ENCODE results near the gene CD68. TPM values are rescaled to one million over a fixed set of nuclear protein-coding genes. Genes with fewer than 3 reads are reported as not detected.
"Not testable (repeated sequence)": the region's sequence is repeated elsewhere in the genome, so short reads cannot be mapped to it uniquely, and the experiment has no call there.

CD68 gene
- total and polyA plus RNA-seq, 4 donors = 55.3 to 112 (median 111) TPM

DNA sequence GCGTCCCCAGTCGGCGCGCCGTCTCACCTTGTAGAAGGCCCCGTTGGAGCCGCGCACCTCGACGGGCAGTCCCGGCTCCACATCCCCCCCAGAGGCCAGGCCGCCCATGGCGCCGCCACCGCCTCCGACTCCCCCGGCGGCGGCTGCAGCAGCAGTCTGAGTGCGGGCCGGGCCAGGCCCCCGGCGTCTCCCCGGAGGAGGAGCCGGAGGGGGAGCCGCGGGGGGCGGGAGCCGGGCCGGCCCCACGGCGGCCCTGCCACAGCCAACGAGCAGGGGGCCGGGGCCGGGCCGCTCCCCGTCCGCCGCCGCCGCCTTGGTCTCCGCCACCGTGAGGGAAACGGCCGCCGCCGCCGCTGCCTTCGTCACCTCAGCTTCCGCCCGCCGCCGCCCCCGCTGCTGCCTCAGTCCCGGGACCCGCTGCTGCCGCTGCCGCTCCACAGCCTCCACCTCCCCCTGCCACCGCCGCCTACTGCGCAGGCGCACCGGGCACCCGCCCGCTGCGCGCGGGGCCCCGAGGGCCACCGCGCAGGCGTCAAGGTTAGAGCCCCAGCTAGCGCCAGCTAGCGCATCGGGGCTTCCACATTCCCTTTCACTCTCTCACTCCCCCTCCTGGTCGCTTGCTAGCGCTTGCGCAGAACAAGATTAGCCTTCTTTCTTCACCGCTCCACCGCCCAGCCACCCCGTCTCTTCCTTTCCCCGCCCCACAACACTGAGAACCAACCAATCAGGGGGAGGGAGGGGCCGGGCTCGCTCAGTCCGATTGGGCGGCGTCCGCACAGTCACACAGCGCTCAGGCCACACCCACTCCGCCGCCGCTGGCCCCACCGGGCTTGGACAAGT is 35.2 kb downstream of the CD68 start, which contains the start of gene FXR2:
Gene FXR2 (minus strand): TSS at position 473 of the 840 bp plus-strand sequence. CDS start 365 bp downstream, at position 108.
- Histone ChIP-seq H3K27me3 (ENCODE audit: control insufficient read depth in 1 of 2, insufficient read depth in 2 of 2, low read length in 1 of 2) (no peaks in the 10 kb centered on the region), H3K4me3 (ENCODE audit: low read length in 2 of 2) (peak within 1 kb of the TSS; percentile 80 to 97), H3K36me3 (ENCODE audit: control insufficient read depth in 1 of 2, insufficient read depth in 2 of 2, low read length in 1 of 2) (no peaks in the 10 kb centered on the region), H3K4me1 (ENCODE audit: control insufficient read depth in 1 of 2, insufficient read depth in 2 of 2, low read length in 2 of 2) (peaks cover 2 to 9% of the 10 kb centered on the region in 2 donors), H3K9me3 (ENCODE audit: control insufficient read depth, low read length) (no peaks in the 10 kb centered on the region), H3K27ac (ENCODE audit: low read depth in 1 of 2, low read length in 2 of 2) (peak within 1 kb of the TSS in 1 of 2 donors; percentile 72)
- ATAC-seq (ENCODE audit: low FRiP score) (peak; percentile 99), DNase-seq (peak; percentile 100)
- intact Hi-C loops (cut with DNase I) = loop anchor here in 1 of 2 donors (1.0 kb wide), 1 partner anchor 73 kb away; the partner anchor contains the start of gene TP53
- 0 to 1% methylated on average over 58 to 93 of the region's 93 CpGs for WGBS, 2 donors

DNA sequence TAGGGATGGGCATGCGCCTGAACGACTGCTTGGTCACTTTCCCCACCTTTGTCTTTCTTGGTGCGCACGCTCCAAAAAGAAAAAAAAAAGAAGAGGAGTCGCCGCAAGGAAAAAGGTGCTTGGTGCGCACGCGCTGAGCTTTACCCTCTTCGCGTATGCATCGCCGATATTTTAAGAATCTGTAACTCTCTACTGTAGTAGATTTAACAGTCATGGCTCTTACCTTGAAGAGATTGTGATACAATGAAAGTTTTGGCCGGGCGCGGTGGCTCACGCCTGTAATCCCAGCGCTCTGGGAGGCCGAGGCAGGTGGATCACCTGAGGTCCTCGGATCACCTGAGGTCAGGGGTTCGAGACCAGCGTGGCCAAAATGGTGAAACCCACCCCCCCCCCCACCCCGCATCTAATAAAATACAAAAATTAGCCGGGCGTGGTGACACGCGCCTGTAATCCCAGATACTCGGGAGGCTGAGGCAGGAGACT is 35.9 kb downstream of the CD68 start:
- 5 to 6% methylated on average over 28 of the region's 28 CpGs for WGBS, 2 donors
- peak overlapping the region in 1 of 2 donors; percentile 58 for H3K27ac ChIP-seq (ENCODE audit: low read depth in 1 of 2, low read length in 2 of 2)
- intact Hi-C loops (cut with DNase I) = loop anchor here in 1 of 2 donors (1.0 kb wide), 1 partner anchor 72 kb away; the partner anchor contains the start of gene TP53

DNA sequence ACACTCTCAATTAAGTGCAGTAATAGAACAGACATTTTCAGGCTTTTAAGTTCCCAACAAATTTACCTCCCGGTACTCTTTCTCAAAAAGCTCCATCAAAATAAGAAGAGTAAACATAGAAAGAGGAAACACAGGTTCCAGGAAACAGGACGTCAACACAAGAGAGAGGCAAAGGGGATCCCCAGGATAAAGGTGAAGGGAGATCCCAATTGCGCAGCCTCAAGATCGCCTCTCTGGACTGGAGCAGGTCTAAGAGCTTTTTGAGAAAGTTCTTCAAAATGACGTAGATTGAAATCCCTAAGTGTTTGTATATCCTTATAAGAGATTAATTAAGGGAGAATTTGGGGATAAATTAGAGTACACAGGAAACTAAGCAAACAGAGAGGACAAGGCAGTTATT is 39.2 kb downstream of the CD68 start:
- Histone ChIP-seq H3K27ac (ENCODE audit: low read depth in 1 of 2, low read length in 2 of 2) (no peak overlapping the region), H3K27me3 (ENCODE audit: control insufficient read depth in 1 of 2, insufficient read depth in 2 of 2, low read length in 1 of 2) (no peaks in the 10 kb centered on the region), H3K36me3 (ENCODE audit: control insufficient read depth in 1 of 2, insufficient read depth in 2 of 2, low read length in 1 of 2) (no peaks in the 10 kb centered on the region), H3K4me1 (ENCODE audit: control insufficient read depth in 1 of 2, insufficient read depth in 2 of 2, low read length in 2 of 2) (no peaks in the 10 kb centered on the region), H3K9me3 (ENCODE audit: control insufficient read depth, low read length) (no peaks in the 10 kb centered on the region), H3K4me3 (ENCODE audit: low read length in 2 of 2) (no peak overlapping the region)
- intact Hi-C loops (cut with DNase I) = no loop called here
- ATAC-seq (ENCODE audit: low FRiP score) (no peak), DNase-seq (no peak)
- WGBS, 2 donors = 82 to 83% methylated on average over 5 of the region's 5 CpGs

More for the DNA sequence above, 35.9 kb downstream of the CD68 start:
- Histone ChIP-seq H3K9me3 (ENCODE audit: control insufficient read depth, low read length) (no peaks in the 10 kb centered on the region), H3K36me3 (ENCODE audit: control insufficient read depth in 1 of 2, insufficient read depth in 2 of 2, low read length in 1 of 2) (no peaks in the 10 kb centered on the region), H3K27me3 (ENCODE audit: control insufficient read depth in 1 of 2, insufficient read depth in 2 of 2, low read length in 1 of 2) (no peaks in the 10 kb centered on the region), H3K4me3 (ENCODE audit: low read length in 2 of 2) (peak overlapping the region in 1 of 2 donors; percentile 11), H3K4me1 (ENCODE audit: control insufficient read depth in 1 of 2, insufficient read depth in 2 of 2, low read length in 2 of 2) (peaks cover 2 to 9% of the 10 kb centered on the region in 2 donors)
- ATAC-seq (ENCODE audit: low FRiP score) = no peak
- no peak for DNase-seq

DNA sequence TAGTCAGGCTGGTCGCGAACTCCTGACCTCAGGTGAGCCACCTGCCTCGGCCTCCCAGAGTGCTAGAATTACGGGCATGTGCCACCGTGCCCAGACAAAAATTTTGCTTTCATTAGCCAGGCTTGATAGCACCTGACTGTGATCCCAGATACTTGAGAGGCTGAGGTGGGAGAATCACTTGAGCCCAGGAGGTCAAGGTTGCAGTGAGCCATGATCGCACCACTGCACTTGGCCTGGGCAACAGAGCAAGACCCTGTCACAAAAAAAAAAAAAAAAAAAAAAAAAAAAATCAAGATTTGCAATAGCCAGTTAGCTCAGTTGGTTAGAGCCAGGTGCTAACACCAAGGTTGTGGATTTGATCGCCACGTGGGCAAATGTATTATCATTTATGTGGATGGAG is 41.4 kb downstream of the CD68 start:
- Histone ChIP-seq H3K27ac (ENCODE audit: low read depth in 1 of 2, low read length in 2 of 2) (no peak overlapping the region), H3K27me3 (ENCODE audit: control insufficient read depth in 1 of 2, insufficient read depth in 2 of 2, low read length in 1 of 2) (no peaks in the 10 kb centered on the region), H3K36me3 (ENCODE audit: control insufficient read depth in 1 of 2, insufficient read depth in 2 of 2, low read length in 1 of 2) (no peaks in the 10 kb centered on the region), H3K9me3 (ENCODE audit: control insufficient read depth, low read length) (no peaks in the 10 kb centered on the region), H3K4me1 (ENCODE audit: control insufficient read depth in 1 of 2, insufficient read depth in 2 of 2, low read length in 2 of 2) (no peaks in the 10 kb centered on the region), H3K4me3 (ENCODE audit: low read length in 2 of 2) (no peak overlapping the region)
- ATAC-seq (ENCODE audit: low FRiP score) (no peak), DNase-seq (no peak)
- 93 to 94% methylated on average over 8 of the region's 8 CpGs for WGBS, 2 donors
- intact Hi-C loops (cut with DNase I) = no loop called here

DNA sequence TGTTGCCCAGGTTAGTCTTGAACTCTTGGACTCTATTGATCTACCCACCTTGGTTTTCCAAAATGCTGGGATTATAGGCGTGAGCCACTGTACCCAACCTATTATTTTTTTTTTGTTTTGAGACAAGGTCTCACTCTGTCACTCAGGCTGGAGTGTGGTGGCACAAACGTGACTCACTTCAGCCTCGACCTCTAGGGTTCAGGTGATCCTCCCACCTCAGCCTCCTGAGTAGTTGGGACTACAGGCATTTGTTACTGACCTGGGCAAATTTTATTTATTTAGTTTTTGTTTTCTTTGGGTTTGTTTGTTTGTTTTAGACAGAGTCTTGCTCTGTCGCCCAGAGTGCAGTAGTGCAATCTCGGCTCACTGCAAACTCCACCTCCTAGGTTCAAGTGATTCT is 44.2 kb downstream of the CD68 start:
- intact Hi-C loops (cut with DNase I) = no loop called here

DNA sequence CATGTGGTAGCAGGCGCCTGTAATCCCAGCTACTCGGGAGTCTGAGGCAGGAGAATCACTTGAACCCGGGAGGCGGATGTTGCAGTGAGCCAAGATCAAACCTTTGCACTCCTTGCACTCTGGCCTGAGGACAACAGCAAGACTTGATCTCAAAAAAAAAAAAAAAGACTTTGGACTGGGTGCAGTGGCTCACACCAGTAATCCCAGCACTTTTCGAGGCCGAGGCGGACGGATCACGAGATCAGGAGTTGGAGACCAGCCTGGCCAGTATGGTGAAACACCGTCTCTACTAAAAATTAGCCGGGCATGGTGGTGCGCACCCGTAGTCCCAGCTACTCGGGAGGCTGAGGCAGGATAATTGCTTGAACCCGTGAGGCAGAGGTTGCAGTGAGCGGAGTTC is 46.3 kb downstream of the CD68 start:
- H3K4me1 ChIP-seq (ENCODE audit: control insufficient read depth in 1 of 2, insufficient read depth in 2 of 2, low read length in 2 of 2); H3K27ac ChIP-seq (ENCODE audit: low read depth in 1 of 2, low read length in 2 of 2); H3K4me3 ChIP-seq (ENCODE audit: low read length in 2 of 2); ATAC-seq (ENCODE audit: low FRiP score); DNase-seq; H3K36me3 ChIP-seq (ENCODE audit: control insufficient read depth in 1 of 2, insufficient read depth in 2 of 2, low read length in 1 of 2); H3K27me3 ChIP-seq (ENCODE audit: control insufficient read depth in 1 of 2, insufficient read depth in 2 of 2, low read length in 1 of 2); H3K9me3 ChIP-seq (ENCODE audit: control insufficient read depth, low read length): not testable (repeated sequence)
- 96 to 97% methylated on average over 16 of the region's 16 CpGs for WGBS, 2 donors
- intact Hi-C loops (cut with DNase I) = loop anchor here (5.0 kb wide), 1 partner anchor 62 kb away; the partner anchor contains the start of genes TP53 (in 2 of the 2) and WRAP53 (in 2 of the 2)

More for the DNA sequence above, 44.2 kb downstream of the CD68 start:
- ATAC-seq (ENCODE audit: low FRiP score) (no peak), DNase-seq (no peak)
- no peaks in the 10 kb centered on the region for H3K27me3 ChIP-seq (ENCODE audit: control insufficient read depth in 1 of 2, insufficient read depth in 2 of 2, low read length in 1 of 2)
- 85% methylated on average over 5 of the region's 5 CpGs for WGBS, 2 donors
- no peaks in the 10 kb centered on the region for H3K9me3 ChIP-seq (ENCODE audit: control insufficient read depth, low read length)
- H3K4me3 ChIP-seq (ENCODE audit: low read length in 2 of 2) = no peak overlapping the region
- no peaks in the 10 kb centered on the region for H3K36me3 ChIP-seq (ENCODE audit: control insufficient read depth in 1 of 2, insufficient read depth in 2 of 2, low read length in 1 of 2)
- H3K27ac ChIP-seq (ENCODE audit: low read depth in 1 of 2, low read length in 2 of 2) = no peak overlapping the region
- H3K4me1 ChIP-seq (ENCODE audit: control insufficient read depth in 1 of 2, insufficient read depth in 2 of 2, low read length in 2 of 2) = no peaks in the 10 kb centered on the region

DNA sequence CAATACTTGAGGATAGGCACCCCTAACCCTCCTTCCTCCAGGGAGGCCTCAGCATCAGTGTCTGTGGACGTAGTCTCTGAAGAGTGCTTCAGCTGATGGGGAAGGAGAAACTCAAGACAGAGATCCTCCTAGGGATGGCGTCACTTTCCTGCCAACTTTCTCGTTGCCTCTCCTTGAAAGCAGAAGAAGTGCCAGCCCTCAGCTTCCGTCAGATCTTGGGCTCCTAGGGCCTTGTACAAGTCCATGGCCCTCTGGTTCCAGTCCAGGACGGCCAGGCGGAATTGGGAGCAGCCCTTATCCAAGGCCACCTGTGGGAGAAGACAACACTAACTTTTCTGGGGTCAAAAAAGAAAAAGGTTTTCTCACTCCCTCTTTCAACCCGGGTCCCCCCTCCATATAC is 46.9 kb downstream of the CD68 start:
- WGBS, 2 donors = 92 to 93% methylated on average over 7 of the region's 7 CpGs
- ATAC-seq (ENCODE audit: low FRiP score) (no peak), DNase-seq (peak in 1 of 2 donors; percentile 69)
- Histone ChIP-seq H3K27ac (ENCODE audit: low read depth in 1 of 2, low read length in 2 of 2) (no peak overlapping the region), H3K4me1 (ENCODE audit: control insufficient read depth in 1 of 2, insufficient read depth in 2 of 2, low read length in 2 of 2) (no peaks in the 10 kb centered on the region), H3K27me3 (ENCODE audit: control insufficient read depth in 1 of 2, insufficient read depth in 2 of 2, low read length in 1 of 2) (no peaks in the 10 kb centered on the region), H3K9me3 (ENCODE audit: control insufficient read depth, low read length) (no peaks in the 10 kb centered on the region), H3K4me3 (ENCODE audit: low read length in 2 of 2) (no peak overlapping the region), H3K36me3 (ENCODE audit: control insufficient read depth in 1 of 2, insufficient read depth in 2 of 2, low read length in 1 of 2) (no peaks in the 10 kb centered on the region)
- intact Hi-C loops (cut with DNase I) = loop anchor here (5.0 kb wide), 1 partner anchor 61 kb away; the partner anchor contains the start of genes TP53 (in 2 of the 2) and WRAP53 (in 2 of the 2)

- ATAC-seq (ENCODE audit: low FRiP score) (no peak), DNase-seq (no peak)
- 27 to 29% methylated on average over 6 of the region's 6 CpGs for WGBS, 2 donors
- Histone ChIP-seq H3K36me3 (ENCODE audit: control insufficient read depth in 1 of 2, insufficient read depth in 2 of 2, low read length in 1 of 2) (no peaks in the 10 kb centered on the region), H3K27ac (ENCODE audit: low read depth in 1 of 2, low read length in 2 of 2) (peak overlapping the region in 1 of 2 donors; percentile 21), H3K9me3 (ENCODE audit: control insufficient read depth, low read length) (no peaks in the 10 kb centered on the region), H3K4me3 (ENCODE audit: low read length in 2 of 2) (peak overlapping the region; percentile 78 to 93), H3K27me3 (ENCODE audit: control insufficient read depth in 1 of 2, insufficient read depth in 2 of 2, low read length in 1 of 2) (no peaks in the 10 kb centered on the region), H3K4me1 (ENCODE audit: control insufficient read depth in 1 of 2, insufficient read depth in 2 of 2, low read length in 2 of 2) (no peaks in the 10 kb centered on the region)
- intact Hi-C loops (cut with DNase I) = loop anchor here (5.0 kb wide), 1 partner anchor 60 kb away; the partner anchor contains the start of genes TP53 (in 2 of the 2) and WRAP53 (in 2 of the 2)
Observed at GRCh38 chr17:7626956-7627249, 47.5 kb downstream of the CD68 start.
